Peyer's patch (tissue), 4 donors: ENCODE measurements around the gene GABRG3.

ENCODE experiments used
- CTCF ChIP-seq, 6 experiments: fragments of 450-650 bp in 4 of 6; fragments of 200-600 bp in 2 of 6; sonication (generic) in 1 of 6; IDR thresholded peaks; one replicate each; pipeline ENCODE4 v1.5.1; 2017 to 2019; ENCODE audit warnings: antibody characterized with exemption in 6 of 6, mild to moderate bottlenecking in 3 of 6, moderate library complexity in 1 of 6
- POLR2A ChIP-seq, 2 donors: fragments of 450-650 bp; IDR thresholded peaks; one replicate each; pipeline ENCODE4 v1.5.1; 2017; ENCODE audit warnings: antibody characterized with exemption in 2 of 2, mild to moderate bottlenecking in 2 of 2, moderate library complexity in 2 of 2

- TF ChIP-seq CTCF (IDR thresholded peaks at IDR 0.05) = no peak
- no peak for TF ChIP-seq POLR2A (IDR thresholded peaks at IDR 0.05)
These were observed 382.9 kb downstream of the GABRG3 start for GRCh38 chr15:27353856-27354255.
